Liver (tissue), 9 donors: ENCODE results near the gene GOPC. TPM values are rescaled to one million over a fixed set of nuclear protein-coding genes. Genes with fewer than 3 reads are reported as not detected.
A peak's percentile ranks its signal among the peaks of the same experiment; 100 is the strongest.
"Not testable (repeated sequence)": the region's sequence is repeated elsewhere in the genome, so short reads cannot be mapped to it uniquely, and the experiment has no call there.

Experiments
- DNase-seq: peaks from one replicate; pipeline ENCODE4 v3.0.0-alpha.2; 2017; ENCODE audit warnings: low spot score
- H3K27ac ChIP-seq, 2 donors: one replicate each; pipeline ENCODE4 v1.7.0; 2013; ENCODE audit warnings: inconsistent platforms in 2 of 2, low read length in 2 of 2, control low read depth in 1 of 2, low read depth in 1 of 2, mild to moderate bottlenecking in 1 of 2
- H3K27me3 ChIP-seq, 4 donors: one replicate each; pipeline versions ENCODE4 v1.6.1 to v1.7.0; 2013; ENCODE audit warnings: low read length in 3 of 4, inconsistent platforms in 1 of 4, mild to moderate bottlenecking in 1 of 4, moderate library complexity in 1 of 4; ENCODE audit not compliant: control insufficient read depth in 4 of 4, insufficient read depth in 4 of 4
- H3K36me3 ChIP-seq, 4 donors: one replicate each; pipeline versions ENCODE4 v1.6.1 to v1.7.0; 2013; ENCODE audit warnings: low read length in 3 of 4, mild to moderate bottlenecking in 3 of 4, low read depth in 1 of 4, moderate library complexity in 1 of 4; ENCODE audit not compliant: control insufficient read depth in 4 of 4, insufficient read depth in 3 of 4
- H3K4me1 ChIP-seq, 4 donors: one replicate each; pipeline versions ENCODE4 v1.6.1 to v1.7.0; 2013; ENCODE audit warnings: low read length in 3 of 4, mild to moderate bottlenecking in 3 of 4, moderate library complexity in 1 of 4; ENCODE audit not compliant: control insufficient read depth in 4 of 4, insufficient read depth in 4 of 4
- H3K4me3 ChIP-seq, 3 donors: one replicate each; pipeline versions ENCODE4 v1.6.1 to v1.7.0; 2013; ENCODE audit warnings: low read length in 3 of 3, control low read depth in 1 of 3, low read depth in 1 of 3, mild to moderate bottlenecking in 1 of 3
- H3K9ac ChIP-seq, 2 donors: one replicate each; pipeline ENCODE4 v1.7.0; 2013; ENCODE audit warnings: low read length in 2 of 2, mild to moderate bottlenecking in 2 of 2, moderate library complexity in 2 of 2, control low read depth in 1 of 2, low read depth in 1 of 2
- H3K9me3 ChIP-seq, 4 donors: one replicate each; pipeline versions ENCODE4 v1.6.1 to v1.7.0; 2013; ENCODE audit warnings: low read length in 3 of 4; ENCODE audit not compliant: control insufficient read depth in 4 of 4
- ATF3 ChIP-seq: IDR thresholded peaks from 2 replicates; pipeline ENCODE4 v1.6.1; 2016; ENCODE audit warnings: antibody characterized with exemption
- CTCF ChIP-seq: fragments of 150-350 bp; IDR thresholded peaks from 2 replicates; pipeline ENCODE4 v1.5.1; 2017; ENCODE audit warnings: improper control_type of control experiment, low read depth, low read length; ENCODE audit not compliant: missing input control
- EGR1 ChIP-seq, 2 donors: IDR thresholded peaks; 2 replicates each; pipeline ENCODE4 v1.6.1; 2016 to 2018; ENCODE audit warnings: antibody characterized with exemption in 2 of 2, low read depth in 2 of 2
- FOXA1 ChIP-seq: IDR thresholded peaks from 2 replicates; pipeline ENCODE4 v1.6.1; 2016; ENCODE audit warnings: antibody characterized with exemption
- FOXA2 ChIP-seq: IDR thresholded peaks from 2 replicates; pipeline ENCODE4 v1.6.1; 2016; ENCODE audit warnings: antibody characterized with exemption
- GABPA ChIP-seq, 2 donors: IDR thresholded peaks in 1 of 2; conservative IDR thresholded peaks in 1 of 2; 2 replicates each; pipeline ENCODE4 v1.6.1; 2016; ENCODE audit warnings: antibody characterized with exemption in 2 of 2, mild to moderate bottlenecking in 1 of 2, moderate library complexity in 1 of 2
- HNF4A ChIP-seq, 2 donors: conservative IDR thresholded peaks; 2 replicates each; pipeline ENCODE4 v1.6.1; 2016; ENCODE audit warnings: antibody characterized with exemption in 2 of 2, mild to moderate bottlenecking in 2 of 2
- HNF4G ChIP-seq: IDR thresholded peaks from 2 replicates; pipeline ENCODE4 v1.6.1; 2016; ENCODE audit warnings: antibody characterized with exemption
- JUND ChIP-seq, 2 donors: IDR thresholded peaks; 2 replicates each; pipeline ENCODE4 v1.6.1; 2016; ENCODE audit warnings: antibody characterized with exemption in 2 of 2
- MAX ChIP-seq: IDR thresholded peaks from 2 replicates; pipeline ENCODE4 v1.6.1; 2016; ENCODE audit warnings: antibody characterized with exemption
- NR2F2 ChIP-seq: IDR thresholded peaks from 2 replicates; pipeline ENCODE4 v1.6.1; 2016; ENCODE audit warnings: antibody characterized with exemption
- RAD21 ChIP-seq, 2 donors: IDR thresholded peaks; 2 replicates each; pipeline ENCODE4 v1.6.1; 2016; ENCODE audit warnings: antibody characterized with exemption in 2 of 2, mild to moderate bottlenecking in 2 of 2
- REST ChIP-seq: IDR thresholded peaks from 2 replicates; pipeline ENCODE4 v1.6.1; 2016; ENCODE audit warnings: antibody characterized with exemption, mild to moderate bottlenecking
- RXRA ChIP-seq, 2 donors: IDR thresholded peaks; 2 replicates each; pipeline ENCODE4 v1.6.1; 2017 to 2018; ENCODE audit warnings: antibody characterized with exemption in 2 of 2, mild to moderate bottlenecking in 1 of 2
- SP1 ChIP-seq: IDR thresholded peaks from 2 replicates; pipeline ENCODE4 v1.6.1; 2018; ENCODE audit warnings: antibody characterized with exemption, mild to moderate bottlenecking
- TAF1 ChIP-seq: conservative IDR thresholded peaks from 2 replicates; pipeline ENCODE4 v1.6.1; 2016; ENCODE audit warnings: antibody characterized with exemption, mild to moderate bottlenecking
- YY1 ChIP-seq: IDR thresholded peaks from 2 replicates; pipeline ENCODE4 v1.6.1; 2016; ENCODE audit warnings: antibody characterized with exemption, mild to moderate bottlenecking
- ZBTB33 ChIP-seq: IDR thresholded peaks from 2 replicates; pipeline ENCODE4 v1.6.1; 2016; ENCODE audit warnings: antibody characterized with exemption
- WGBS: extraction: QIAGEN DNeasy Blood & Tissue Kit; methylation state at CpG from one replicate; pipeline ENCODE4 v1.1.7; 2013; 5-methylcytosine and 5-hydroxymethylcytosine counted together
- polyA plus RNA-seq, 2 donors: library from polyadenylated mRNA; stranded (reverse) in 1 of 2; unstranded in 1 of 2; fragments of 200-250 nt in 1 of 2; fragments of >200 nt in 1 of 2; fragmentation: Nextera tagmentation in 1 of 2; extraction: Ambion mirVana in 1 of 2; gene quantifications; one replicate each; pipeline versions ENCODE4 v1.2.1 to v1.2.3, GENCODE V29; 2013 to 2015
- total RNA-seq, 2 donors: library from RNA; depleted of rRNA; stranded (reverse); fragments of >200 nt; gene quantifications; one replicate each; pipeline ENCODE4 v1.2.3, GENCODE V29; 2014
- donor health status: healthy.
- donor health status: healthy.
- donor health status: healthy.
- donor health status: healthy.
- donor health status: healthy.

The GOPC gene
- total RNA-seq (10 to 100 TPM; 14.9 to 17.8 TPM), polyA plus RNA-seq (1 to 10 TPM; 7.4 to 7.9 TPM)

GRCh38 chr6:117602151-117602898, at the start of gene GOPC:
GOPC (minus strand) TSS chr6:117602511; CDS start chr6:117602288, 223 bp downstream.
- WGBS: under 1% methylated on average over 60 of the region's 60 CpGs

GRCh38 chr6:117651984-117652383, 49.7 kb upstream of the GOPC start:
- H3K27ac ChIP-seq, DNase-seq, H3K9me3 ChIP-seq, H3K4me3 ChIP-seq, H3K9ac ChIP-seq, H3K27me3 ChIP-seq, H3K4me1 ChIP-seq, H3K36me3 ChIP-seq: not testable (repeated sequence)
- 62% methylated on average over 3 of the region's 3 CpGs for WGBS

More at GRCh38 chr6:117602151-117602898, at the start of gene GOPC:
- TF ChIP-seq ATF3: no peak
- no peak for TF ChIP-seq HNF4G
- peak; percentile 65 for TF ChIP-seq TAF1
- TF ChIP-seq ZBTB33: no peak
- peak; percentile 73 to 81 for TF ChIP-seq RXRA (IDR thresholded peaks at IDR 0.05)
- peak; percentile 91 for TF ChIP-seq MAX
- TF ChIP-seq HNF4A (conservative IDR thresholded peaks at IDR 0.05): peak in 1 of 2 donors; percentile 32
- TF ChIP-seq NR2F2: peak; percentile 75
- peak in 1 of 2 donors; percentile 78 for TF ChIP-seq GABPA (IDR thresholded peaks at IDR 0.05 in 1 of 2, conservative IDR thresholded peaks at IDR 0.05 in 1 of 2)
- TF ChIP-seq EGR1 (IDR thresholded peaks at IDR 0.05; ENCODE audit: low read depth in 2 of 2): no peak
- TF ChIP-seq FOXA1: no peak
- peak; percentile 10 for TF ChIP-seq FOXA2
- TF ChIP-seq SP1: peak; percentile 81
- TF ChIP-seq CTCF: no peak
- no peak for TF ChIP-seq REST
- TF ChIP-seq JUND (IDR thresholded peaks at IDR 0.05): no peak
- peak in 1 of 2 donors; percentile 35 for TF ChIP-seq RAD21 (IDR thresholded peaks at IDR 0.05)
- TF ChIP-seq YY1: peak; percentile 100
- Histone ChIP-seq H3K27me3 (no peaks in the 10 kb centered on the region), H3K9ac (peak within 1 kb of the TSS; percentile 34 to 76), H3K4me3 (peak within 1 kb of the TSS; percentile 79 to 90 (median 84)), H3K4me1 (peaks cover 0 to 24% (median 14%) of the 10 kb centered on the region in 4 donors), H3K9me3 (no peaks in the 10 kb centered on the region), H3K27ac (peak within 1 kb of the TSS; percentile 86 to 95), H3K36me3 (peaks cover 0 to 2% (median 0%) of the 10 kb centered on the region in 4 donors)
- peak; percentile 91 for DNase-seq
